K562 (cell line): ENCODE measurements around the gene VSIG10L2.

Experiments used
- ATF2 ChIP-seq: sonication (generic); formaldehyde crosslinking; IDR thresholded peaks from 2 replicates; pipeline ENCODE4 v1.8.1; 2022; ENCODE audit warnings: missing genetic modification reagents
- CTCF ChIP-seq, 3 experiments: IDR thresholded peaks in 2 of 3; conservative IDR thresholded peaks in 1 of 3; 2 replicates each; pipeline ENCODE4 v1.5.1; 2011 to 2012; ENCODE audit warnings: low read length in 3 of 3, mild to moderate bottlenecking in 3 of 3, control low read depth in 2 of 3, improper control_type of control experiment in 1 of 3, inconsistent platforms in 1 of 3, low read depth in 1 of 3, mixed read lengths in 1 of 3, moderate library complexity in 1 of 3; ENCODE audit not compliant: insufficient read depth in 2 of 3
- EP300 ChIP-seq: IDR thresholded peaks from 2 replicates; pipeline ENCODE4 v1.6.1; 2012; ENCODE audit warnings: low read length, improper control_type of control experiment
- HDAC6 ChIP-seq: IDR thresholded peaks from 2 replicates; pipeline ENCODE4 v1.6.1; 2012; ENCODE audit warnings: low read depth, mild to moderate bottlenecking, control low read depth, inconsistent platforms, low read length, moderate library complexity
- KDM1A ChIP-seq, 2 experiments: fragments of 450-650 bp; IDR thresholded peaks; 2 replicates each; pipeline ENCODE4 v1.6.1; 2016; ENCODE audit warnings: mild to moderate bottlenecking in 2 of 2
- POLR3G ChIP-seq: IDR thresholded peaks from 2 replicates; pipeline ENCODE4 v1.6.1; 2011; ENCODE audit not compliant: insufficient read length, insufficient replicate concordance; ENCODE audit errors: extremely low read depth
- PRPF4 ChIP-seq: fragments of 200-400 bp; formaldehyde crosslinking; IDR thresholded peaks from one replicate; pipeline ENCODE4 v1.6.1; 2017; ENCODE audit warnings: low read length, low read depth, mild to moderate bottlenecking; ENCODE audit not compliant: insufficient read depth, poor library complexity, severe bottlenecking
- RAD21 ChIP-seq, 2 experiments: fragments of 250-450 bp in 1 of 2; fragments of 450-650 bp in 1 of 2; sonication (Bioruptor Pico) in 1 of 2; formaldehyde crosslinking in 1 of 2; IDR thresholded peaks in 1 of 2; conservative IDR thresholded peaks in 1 of 2; 2 replicates each; pipeline versions ENCODE4 v1.4.0 to v1.8.0; 2020 to 2022; ENCODE audit warnings: mild to moderate bottlenecking in 2 of 2, moderate library complexity in 1 of 2
- SRF ChIP-seq, 2 experiments: fragments of 250-450, 450-650 bp in 1 of 2; sonication (Bioruptor Pico) in 1 of 2; sonication (generic) in 1 of 2; formaldehyde crosslinking; IDR thresholded peaks; 2 replicates each; pipeline versions ENCODE4 v1.5.0 to v1.5.1; 2020 to 2022; ENCODE audit warnings: mild to moderate bottlenecking in 1 of 2, missing genetic modification reagents in 1 of 2
- ZFX ChIP-seq: sonication (generic); formaldehyde crosslinking; IDR thresholded peaks from 2 replicates; pipeline ENCODE4 v1.8.0; 2022; ENCODE audit warnings: mild to moderate bottlenecking, missing genetic modification reagents, moderate library complexity
- ZNF184 ChIP-seq: sonication (generic); formaldehyde crosslinking; IDR thresholded peaks from 2 replicates; pipeline ENCODE4 v1.5.0; 2020; ENCODE audit warnings: missing genetic modification reagents
- TF ChIP-seq, protein P1 (sequence below): fragments of 450-650 bp; IDR thresholded peaks from 2 replicates; pipeline ENCODE4 v1.6.1; 2017; ENCODE audit warnings: antibody characterized with exemption, mild to moderate bottlenecking

DNA sequence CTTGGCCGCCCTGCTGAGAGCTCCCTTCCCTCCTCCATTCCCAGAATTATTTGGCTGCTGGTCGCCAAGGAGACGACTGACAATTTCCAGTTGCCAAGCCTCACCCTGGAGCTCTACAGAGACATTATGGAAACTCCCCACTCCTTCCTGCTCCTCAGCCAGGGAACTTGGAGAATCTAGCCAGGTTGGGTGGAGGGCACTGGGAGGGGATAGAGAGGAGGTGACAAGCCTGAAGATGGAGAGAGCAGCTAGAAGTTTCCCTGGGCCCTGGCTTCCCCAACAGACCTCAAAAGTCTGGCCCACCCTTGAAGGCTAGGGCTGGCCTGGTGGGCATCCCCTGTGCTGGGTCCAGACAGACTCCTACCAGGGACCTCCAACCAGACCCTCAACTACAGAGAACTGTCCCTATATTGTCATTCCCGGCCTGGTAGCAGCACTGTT is 6.7 kb upstream of the VSIG10L2 start:
- TF ChIP-seq RAD21 (CRISPR knock-in tag; conservative IDR thresholded peaks at IDR 0.05 in 1 of 2, IDR thresholded peaks at IDR 0.05 in 1 of 2) (no peak), PRPF4 (no peak), ZFX (no peak), HDAC6 (no peak), EP300 (no peak), SRF (CRISPR knock-in tag; IDR thresholded peaks at IDR 0.05) (no peak), KDM1A (IDR thresholded peaks at IDR 0.05) (no peak), CTCF (IDR thresholded peaks at IDR 0.05 in 2 of 3, conservative IDR thresholded peaks at IDR 0.05 in 1 of 3; ENCODE audit: insufficient read depth in 2 of 3, low read depth in 1 of 3, low read length in 3 of 3) (no peak), POLR3G (no peak), ZNF184 (CRISPR knock-in tag) (no peak), ATF2 (CRISPR knock-in tag) (no peak)
- TF ChIP-seq, protein P1, sequence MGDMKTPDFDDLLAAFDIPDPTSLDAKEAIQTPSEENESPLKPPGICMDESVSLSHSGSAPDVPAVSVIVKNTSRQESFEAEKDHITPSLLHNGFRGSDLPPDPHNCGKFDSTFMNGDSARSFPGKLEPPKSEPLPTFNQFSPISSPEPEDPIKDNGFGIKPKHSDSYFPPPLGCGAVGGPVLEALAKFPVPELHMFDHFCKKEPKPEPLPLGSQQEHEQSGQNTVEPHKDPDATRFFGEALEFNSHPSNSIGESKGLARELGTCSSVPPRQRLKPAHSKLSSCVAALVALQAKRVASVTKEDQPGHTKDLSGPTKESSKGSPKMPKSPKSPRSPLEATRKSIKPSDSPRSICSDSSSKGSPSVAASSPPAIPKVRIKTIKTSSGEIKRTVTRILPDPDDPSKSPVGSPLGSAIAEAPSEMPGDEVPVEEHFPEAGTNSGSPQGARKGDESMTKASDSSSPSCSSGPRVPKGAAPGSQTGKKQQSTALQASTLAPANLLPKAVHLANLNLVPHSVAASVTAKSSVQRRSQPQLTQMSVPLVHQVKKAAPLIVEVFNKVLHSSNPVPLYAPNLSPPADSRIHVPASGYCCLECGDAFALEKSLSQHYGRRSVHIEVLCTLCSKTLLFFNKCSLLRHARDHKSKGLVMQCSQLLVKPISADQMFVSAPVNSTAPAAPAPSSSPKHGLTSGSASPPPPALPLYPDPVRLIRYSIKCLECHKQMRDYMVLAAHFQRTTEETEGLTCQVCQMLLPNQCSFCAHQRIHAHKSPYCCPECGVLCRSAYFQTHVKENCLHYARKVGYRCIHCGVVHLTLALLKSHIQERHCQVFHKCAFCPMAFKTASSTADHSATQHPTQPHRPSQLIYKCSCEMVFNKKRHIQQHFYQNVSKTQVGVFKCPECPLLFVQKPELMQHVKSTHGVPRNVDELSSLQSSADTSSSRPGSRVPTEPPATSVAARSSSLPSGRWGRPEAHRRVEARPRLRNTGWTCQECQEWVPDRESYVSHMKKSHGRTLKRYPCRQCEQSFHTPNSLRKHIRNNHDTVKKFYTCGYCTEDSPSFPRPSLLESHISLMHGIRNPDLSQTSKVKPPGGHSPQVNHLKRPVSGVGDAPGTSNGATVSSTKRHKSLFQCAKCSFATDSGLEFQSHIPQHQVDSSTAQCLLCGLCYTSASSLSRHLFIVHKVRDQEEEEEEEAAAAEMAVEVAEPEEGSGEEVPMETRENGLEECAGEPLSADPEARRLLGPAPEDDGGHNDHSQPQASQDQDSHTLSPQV = no peak
